NCI-H1694 (cell line): ENCODE data around the gene STK32B.
"Not testable (repeated sequence)": the region's sequence is repeated elsewhere in the genome, so short reads cannot be mapped to it uniquely, and the experiment has no call there.

ENCODE experiments used
- DNase-seq: peaks from one replicate; lab custom pipeline; 2025; lab: John Stamatoyannopoulos, UW

Gene STK32B

DNA sequence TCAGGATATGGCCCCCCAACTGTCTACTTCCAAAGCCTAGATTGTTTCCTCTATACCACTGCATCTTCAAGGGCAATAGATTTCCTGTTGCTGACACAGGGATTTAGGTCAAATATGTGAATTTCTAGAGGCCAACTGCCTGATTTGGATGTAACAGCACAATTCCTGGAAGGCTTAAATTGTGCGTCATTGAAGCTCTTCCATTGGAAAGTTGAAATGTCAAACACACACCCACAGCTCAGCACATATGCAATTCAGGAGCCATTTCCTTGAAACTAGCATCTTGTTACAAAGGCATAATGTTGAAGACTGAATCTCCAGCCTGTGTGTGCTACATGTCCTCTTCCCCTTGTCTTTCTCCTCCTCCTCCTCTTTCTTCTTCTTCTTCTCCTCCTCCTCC is 158.6 kb downstream of the STK32B start:
- DNase-seq, result no peak

DNA sequence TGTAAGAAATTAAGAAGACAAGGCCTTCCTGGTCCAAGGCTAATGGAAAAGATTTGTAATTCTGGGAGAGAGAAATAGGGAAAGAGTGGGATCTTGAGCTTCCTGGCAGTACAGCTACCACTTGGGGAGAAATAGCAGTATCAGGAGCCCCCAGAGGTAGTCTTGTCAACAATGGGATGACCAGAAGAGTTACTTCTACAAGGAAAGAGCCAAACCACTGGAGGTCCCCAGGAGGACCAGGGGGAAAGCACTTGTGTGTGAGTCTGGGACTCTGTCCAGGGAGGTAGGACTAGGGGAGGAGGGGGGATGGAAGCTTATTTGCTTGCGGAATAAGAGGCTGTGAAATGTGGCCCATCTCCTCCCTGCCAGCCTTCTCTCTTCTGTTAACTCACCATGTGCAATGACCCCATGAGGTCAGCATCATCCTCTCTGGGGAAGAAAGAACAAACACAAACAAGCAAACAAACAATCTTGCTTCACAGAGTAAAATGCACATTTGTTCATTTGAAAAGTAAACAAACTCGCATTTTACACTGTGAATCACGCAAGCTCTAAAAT is 160.1 kb downstream of the STK32B start:
- no peak for DNase-seq

DNA sequence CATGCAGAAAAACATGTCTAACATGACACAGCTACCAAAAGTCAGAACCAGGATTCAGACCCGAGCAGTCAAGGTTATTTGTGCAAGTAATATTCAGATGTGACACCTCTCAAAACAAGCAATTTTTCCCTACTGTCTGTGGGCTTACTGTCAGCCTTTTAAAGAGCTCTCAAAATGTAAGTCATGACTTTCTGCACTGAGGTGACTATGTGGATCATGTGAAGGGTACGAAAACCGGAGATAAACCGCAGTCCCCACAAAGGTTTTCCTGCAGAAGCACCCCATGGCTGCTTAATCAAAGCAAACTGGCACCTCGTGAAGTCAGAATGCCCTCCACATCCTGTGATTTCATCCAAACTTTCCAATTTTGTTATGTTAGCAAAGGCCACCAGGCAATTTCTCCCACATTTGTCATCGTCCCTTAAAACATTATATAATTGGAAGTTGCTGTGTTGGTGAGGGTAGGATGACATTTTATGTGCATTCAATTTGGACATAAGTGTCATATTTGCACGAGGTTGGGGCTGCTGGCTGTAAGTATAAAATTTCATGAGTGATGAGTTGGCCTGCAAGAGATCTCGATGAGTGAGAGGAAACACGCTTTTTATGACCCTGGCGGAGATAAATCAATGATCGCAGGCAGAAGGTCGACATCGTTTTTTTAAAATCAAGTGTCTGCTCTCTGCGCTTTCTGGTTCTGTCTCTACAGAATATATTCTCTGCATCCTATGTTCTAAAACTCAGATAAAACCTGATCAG is 161.2 kb downstream of the STK32B start:
- no peak for DNase-seq

DNA sequence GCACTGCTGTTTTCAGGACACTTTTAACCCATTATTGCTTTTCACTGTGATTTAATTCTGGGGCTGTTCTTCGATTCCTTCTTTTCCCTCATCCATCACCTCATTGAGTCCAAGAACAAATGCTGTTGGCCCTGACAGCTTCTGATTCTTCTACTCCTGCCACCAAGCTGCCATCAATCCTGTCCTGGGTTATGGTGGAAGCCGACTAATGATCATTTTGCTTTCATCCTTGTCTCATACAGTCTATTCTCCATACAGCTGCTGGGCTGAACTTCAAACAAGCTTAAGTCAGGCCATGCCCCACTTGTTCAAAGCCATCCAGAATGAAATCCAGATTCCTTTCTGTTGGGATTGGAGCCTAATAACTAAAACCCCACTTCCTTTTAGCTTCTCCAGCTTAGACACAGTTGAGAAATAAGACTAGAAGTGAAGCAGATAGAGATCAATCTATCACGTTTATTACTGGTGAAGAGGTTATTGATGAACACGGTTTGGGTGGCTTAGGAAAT is 161.9 kb downstream of the STK32B start:
- no peak for DNase-seq

DNA sequence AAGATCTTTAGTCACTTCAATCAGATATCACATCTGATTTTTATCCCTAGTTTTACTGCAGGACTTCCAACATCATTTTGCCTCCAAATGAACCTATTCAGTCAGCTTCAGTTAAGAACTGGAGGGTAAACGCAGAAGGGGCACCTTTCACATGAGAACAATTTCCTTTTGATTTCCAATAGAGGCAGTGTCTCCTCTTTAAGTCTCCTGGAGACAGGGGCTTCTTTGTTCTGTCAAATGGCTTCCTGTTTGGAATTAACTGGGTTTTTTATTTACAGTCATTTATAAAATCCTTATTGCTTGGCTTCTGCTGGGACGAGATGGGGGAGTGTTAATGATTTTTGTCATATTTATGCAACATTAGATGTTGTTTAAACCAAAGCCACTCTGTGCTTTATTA is 164.0 kb downstream of the STK32B start:
- DNase-seq, result no peak

DNA sequence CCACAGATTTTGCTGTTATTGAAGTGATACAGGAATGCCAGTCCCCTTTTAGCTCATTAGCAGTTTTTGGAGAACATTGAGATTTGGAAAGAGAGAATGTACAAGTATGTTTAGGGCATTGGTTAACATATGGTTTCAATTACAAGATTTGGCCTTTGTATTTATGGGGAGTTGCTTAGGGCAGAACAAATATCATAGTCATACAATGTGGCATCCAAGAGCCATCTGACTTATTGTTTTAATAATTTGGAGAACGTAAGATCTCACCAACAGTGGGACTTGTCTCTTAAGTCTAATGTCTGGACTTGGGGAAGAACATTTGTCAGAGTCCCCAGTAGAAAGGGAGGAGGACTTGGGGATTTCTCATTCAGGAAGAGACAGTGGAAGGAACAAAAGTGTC is 166.1 kb downstream of the STK32B start:
- DNase-seq, result no peak

DNA sequence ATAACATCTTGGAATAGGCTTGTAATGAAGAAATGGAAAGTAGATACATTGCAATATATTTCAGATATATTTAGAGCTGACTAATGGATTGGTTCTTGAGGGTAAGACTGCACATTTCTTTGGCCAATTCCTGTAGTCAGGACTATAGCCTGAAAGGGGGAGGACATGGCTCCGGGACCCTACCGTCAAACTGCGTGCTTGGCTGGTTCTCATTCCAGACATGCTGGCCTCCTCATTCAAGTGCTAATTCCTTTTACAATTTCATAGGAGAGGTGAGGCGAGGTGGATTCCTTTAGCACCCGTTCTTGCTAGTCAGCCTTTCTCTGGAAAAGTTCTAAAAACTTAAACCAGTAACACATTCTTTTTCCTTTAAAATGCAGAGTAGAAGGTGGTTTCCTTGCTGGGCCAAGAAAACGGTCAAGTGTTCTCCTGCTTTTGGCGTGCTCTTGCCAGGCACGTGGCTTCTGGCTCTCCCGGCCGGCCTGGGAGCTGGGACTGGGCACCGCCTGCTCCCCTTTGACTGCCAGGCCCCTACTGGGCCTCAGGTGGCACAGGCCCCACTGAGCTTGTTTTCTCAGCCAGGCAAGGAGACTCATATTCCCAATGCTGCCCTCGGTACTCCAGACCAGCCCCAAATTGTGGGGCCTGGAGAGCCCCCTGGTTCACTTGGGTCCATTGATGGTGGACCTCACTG is 167.2 kb downstream of the STK32B start:
- no peak for DNase-seq

DNA sequence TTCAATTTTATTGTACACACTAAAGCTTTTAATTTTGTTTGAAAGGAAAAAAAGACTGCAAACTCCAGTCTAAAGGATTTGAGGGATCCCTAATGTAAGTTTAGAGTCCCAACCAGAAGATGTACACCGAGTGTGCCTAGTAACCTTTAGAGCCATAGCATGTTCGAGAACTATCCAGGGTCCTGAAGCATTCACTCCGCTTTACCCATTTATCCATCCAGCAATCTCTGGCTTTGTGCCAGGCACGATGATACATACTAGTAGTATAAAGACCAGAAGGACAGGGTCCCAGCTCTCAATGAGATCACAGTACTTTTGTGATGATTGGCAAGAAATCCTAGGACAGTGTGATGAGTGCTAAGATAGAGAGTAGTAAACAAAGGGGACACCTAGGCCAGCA is 168.7 kb downstream of the STK32B start:
- no peak for DNase-seq

DNA sequence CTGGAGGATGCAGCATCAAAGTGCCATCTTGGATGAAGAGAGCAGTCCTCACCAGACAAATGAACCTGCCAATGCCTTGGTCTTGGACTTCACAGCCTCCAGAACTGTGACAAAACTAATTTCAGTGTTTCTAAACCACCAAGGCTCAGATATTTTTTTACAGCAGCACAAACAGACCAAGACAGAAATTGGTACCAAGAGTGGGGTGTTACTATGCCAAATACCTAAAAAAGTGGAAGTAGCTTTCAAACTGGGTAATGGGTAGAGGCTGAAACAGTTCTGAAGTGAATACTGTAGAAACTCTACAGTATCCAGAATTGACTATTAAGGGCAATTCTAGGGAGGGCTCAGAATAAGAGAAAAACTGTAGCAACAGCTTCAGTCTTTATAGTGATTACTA is 170.8 kb downstream of the STK32B start:
- DNase-seq, result no peak

DNA sequence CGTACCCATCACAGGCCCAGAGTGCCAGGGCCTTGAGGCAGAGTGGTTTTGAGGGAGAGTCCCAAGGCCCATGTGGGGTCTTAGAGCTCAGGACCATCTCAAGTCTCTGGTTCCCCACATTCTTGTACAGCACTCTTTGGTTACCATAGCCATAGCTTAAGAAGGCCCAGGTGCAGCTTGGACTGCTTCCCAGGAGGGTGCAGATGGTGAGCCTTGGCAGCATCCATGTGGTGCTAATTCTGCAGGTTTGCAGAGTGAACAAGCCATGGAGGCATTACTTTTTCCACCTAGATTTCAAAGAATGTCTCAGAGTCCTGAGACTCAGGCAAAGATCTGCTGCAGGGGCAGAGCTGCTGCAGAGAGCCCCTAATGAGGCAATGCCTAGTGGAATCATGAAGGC is 171.7 kb downstream of the STK32B start:
- DNase-seq, result no peak

DNA sequence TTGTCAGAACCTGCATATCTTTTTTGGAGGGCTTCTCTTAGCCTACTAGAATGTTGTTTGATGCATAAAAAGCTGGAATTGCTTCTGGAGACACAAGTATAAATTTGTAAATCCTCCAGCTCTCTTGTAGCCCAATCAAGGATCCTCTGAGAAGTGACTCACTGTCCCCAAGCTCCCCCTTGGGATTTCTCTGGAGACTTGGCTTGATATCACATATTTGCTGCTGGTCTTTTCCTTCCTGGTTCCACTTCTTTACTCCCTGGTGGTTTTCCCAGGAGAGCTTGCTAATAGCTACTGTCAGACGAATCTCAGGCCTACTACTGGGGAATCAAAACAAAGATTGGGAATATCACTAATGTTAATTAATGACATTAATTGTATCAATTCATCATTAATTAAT is 173.1 kb downstream of the STK32B start:
- no peak for DNase-seq

DNA sequence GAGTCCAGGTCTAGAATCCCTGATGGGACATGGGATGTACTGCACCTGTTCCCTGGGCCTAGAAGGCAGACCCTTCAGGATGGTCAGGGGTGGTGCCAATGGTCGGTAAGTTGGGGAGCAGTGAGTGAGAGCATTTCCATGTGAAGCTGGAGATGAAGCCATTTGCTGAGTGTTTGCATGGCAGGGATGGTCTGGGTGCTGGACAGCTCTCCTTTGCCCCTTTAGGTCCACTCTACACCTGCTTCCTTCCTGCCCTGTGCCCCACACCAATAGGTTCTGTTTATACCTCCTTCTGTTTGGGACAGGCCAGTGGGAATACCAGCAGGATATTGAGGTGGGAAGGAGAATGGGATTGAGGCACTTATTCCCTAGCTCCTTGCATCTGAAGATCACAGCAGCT is 181.3 kb downstream of the STK32B start:
- DNase-seq, result no peak

DNA sequence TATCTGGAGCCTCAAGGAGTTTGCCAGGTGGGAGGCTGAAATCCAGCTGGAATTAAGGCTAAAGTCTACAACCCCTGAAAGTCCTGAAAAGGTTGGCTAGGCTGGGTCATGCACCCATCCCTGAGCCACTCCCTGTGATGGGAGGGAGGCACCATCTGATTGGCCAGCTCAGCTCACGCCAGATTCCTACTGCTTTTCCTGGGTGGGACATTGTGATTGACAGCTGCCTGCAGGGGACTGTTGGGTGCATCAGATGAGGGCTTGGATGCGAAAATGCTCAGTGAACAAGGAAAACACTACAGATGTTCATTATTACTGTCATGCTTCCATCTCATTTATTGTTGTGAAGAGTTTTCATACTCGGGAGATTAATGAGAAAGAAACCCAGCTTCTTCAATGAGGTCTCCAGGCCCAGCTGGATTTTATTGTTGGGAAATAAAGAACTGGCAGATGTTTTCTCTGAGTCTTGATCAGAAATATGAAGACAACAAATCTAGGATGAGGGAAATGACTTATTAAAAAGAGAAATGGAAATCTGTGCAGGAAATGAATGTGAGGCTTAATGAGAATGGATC is 185.9 kb downstream of the STK32B start:
- no peak for DNase-seq

DNA sequence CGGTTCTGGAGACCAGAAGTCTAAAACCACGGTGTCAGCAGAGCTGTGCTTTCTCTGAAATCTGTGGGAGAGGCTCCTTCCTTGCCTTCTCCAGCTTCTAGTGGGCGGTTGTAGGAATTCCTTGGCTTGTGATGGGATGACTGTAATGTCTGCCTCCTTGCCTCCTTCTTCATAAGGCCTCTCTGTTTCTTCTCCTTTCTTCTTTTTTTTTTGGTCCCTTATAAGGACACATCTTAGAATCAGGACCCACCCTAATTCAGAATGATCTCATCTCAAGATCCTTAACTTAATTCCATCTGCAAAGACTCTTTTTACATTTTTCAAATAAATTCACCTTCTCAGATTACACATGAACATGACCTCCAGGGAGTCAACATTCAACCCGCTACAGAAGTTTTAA is 186.9 kb downstream of the STK32B start:
- DNase-seq, result no peak

DNA sequence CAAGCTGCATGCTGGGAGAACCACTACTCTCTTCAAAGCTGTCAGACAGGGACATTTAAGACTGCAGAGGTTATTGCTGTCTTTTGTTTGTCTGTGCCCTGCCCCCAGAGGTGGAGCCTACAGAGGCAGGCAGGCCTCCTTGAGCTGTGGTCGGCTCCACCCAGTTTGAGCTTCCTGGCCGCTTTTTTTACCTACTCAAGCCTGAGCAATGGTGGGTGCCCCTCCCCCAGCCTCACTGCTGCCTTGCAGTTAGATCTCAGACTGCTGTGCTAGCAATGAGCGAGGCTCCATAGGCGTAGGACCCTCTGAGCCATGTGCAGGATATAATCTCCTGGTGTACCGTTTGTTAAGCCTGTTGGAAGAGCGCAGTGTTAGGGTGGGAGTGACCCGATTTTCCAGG is 195.8 kb downstream of the STK32B start:
- not testable (repeated sequence) for DNase-seq

DNA sequence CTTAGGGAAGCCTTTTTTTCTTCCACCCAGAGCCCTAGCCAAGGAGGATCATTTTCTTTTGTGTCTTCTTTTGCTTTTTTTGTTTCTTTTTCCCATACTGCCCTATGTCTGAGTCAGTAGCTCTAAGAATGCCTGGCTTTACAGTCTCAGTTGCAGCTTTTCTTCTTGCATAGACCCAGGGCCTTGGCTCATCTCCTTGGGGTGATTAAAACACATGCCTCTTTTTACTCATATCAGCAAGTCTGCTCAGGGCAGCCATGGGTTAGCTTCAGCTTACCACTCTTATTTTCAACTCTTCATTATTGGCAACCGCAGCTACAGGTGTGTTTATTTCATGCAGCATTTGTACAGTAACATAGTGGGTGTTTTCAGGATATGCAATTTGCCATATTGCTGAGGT is 196.5 kb downstream of the STK32B start:
- no peak for DNase-seq

DNA sequence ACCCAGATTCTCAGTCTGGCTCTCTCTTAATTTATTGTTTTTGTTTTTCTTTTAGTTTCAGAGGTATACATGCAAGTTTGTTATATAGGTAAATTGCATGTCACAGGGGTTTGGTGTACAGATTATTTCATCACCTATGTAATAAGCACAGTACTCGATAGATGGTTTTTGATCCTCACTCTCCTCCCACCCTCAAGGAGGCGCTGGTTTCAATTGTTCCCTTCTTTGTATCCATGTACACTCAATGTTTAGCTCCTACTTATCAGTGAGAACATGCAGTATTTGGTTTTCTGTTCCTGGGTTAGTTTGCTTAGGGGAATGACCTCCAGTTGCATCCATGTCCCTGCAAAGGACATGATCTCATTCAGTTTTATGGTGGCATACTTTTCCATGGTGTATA is 198.4 kb downstream of the STK32B start:
- no peak for DNase-seq

DNA sequence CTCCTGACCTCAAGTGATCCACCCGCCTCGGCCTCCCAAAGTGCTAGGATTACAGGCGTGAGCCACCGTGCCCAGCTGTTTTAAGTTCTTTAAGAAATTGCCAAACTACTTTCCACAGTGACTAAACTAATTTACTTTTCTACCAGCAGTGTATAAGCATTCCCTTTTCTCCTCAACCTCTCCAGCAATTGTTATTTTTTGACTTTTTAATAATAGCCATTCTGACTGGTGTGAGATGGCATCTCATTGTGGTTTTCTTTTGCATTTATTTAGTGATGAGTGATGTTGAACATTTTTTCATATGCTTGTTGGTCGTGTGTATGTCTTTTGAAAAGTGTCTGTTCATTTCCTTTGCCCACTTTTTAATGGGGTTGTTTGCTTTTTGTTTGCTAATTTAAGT is 199.3 kb downstream of the STK32B start:
- DNase-seq, result not testable (repeated sequence)

DNA sequence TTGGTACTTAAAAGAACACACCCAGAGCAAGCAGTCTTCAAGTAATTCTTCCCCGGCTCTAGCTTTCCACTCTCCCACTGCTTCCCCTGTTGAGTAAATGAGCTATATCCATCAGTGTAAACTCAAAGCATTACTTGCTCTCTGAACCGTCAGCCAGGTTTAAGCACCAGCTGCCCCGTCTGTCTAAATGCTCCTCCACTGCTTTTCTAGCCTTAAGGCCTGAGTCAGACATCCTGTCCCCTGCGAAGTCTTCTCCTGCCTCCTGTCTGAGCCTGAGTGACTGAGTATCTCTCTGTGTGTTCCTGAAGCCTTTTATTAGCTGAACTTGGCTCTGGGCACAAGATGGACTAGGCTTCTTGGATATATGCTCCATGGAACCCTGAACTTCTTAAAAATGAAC is 205.1 kb downstream of the STK32B start:
- DNase-seq, result no peak

DNA sequence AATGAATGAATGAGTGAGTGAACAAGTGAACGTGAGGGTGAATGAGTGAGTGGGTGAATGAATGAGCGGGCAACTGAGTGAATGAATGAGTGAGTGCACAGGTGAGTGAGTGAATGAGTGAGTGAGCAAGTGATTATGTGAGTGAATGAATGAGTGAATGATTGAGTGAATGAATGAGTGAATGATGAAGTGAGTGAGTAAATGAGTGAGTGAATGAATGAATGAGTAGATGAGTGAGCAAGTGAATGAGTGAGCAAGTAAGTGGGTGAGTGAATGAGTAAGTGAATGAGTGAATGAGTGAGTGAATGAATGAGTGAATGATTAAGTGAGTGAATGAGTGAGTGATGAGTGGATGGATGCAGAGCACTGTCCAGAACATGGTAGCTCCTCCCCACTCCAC is 205.8 kb downstream of the STK32B start:
- no peak for DNase-seq

DNA sequence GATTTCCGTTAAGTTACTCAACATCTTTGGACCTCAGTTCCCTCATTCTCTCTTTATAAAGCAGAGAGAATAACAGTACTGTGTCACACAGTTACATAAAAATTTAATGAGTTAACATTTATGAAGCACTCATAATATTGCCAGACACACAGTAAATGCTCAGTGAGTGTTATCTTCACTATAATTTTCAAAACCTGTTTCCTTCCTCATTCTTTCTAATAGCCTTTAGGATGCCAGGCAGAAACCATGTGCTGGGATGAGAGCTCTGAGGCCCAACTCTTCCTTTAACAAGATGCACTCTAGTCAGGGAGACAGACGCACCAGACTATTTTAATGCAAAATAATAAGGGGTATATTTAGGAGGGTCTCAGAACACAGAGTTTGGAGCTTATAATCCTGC is 208.2 kb downstream of the STK32B start:
- DNase-seq, result no peak

DNA sequence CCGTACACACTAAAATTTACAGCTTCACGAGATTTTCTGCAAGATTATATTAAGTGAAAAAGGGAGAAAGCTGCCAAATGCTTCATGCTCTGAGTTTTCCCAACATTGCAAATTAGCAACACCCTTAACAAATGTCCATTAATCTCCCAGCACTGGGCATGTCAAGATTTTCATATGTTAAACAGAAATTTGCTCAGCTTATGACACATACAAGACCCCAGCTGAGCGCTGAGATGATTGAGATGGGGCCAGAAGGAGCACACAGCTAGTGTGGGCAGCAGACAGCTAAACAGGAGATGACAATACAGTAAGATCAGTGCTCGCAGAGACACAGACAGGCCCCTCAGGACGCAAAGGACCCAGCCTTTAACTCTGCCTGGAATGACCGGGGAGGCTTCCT is 208.8 kb downstream of the STK32B start:
- DNase-seq, result no peak

DNA sequence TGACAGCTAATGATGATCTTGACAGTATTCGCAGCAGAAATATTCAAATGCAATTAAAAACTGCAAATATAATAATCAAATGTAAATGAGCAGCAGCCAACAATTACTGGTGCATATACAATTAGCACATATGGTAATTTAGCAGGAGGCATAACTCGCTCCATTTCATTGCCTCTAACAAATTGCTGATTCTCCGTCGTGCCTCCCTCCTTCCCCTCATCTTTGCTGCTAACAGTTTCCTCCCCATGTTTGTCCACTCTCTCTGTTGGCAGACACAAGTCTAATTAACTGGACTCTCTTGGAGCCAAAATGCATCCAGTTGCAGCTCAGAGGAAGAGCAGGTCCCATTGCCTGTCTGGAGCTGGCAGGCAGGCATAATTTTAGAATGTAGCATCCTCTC is 210.6 kb downstream of the STK32B start:
- no peak for DNase-seq
